ENCODE data around the gene ASIC3.
A peak's percentile ranks its signal among the peaks of the same experiment; 100 is the strongest.
"Not testable (repeated sequence)": the region's sequence is repeated elsewhere in the genome, so short reads cannot be mapped to it uniquely, and the experiment has no call there.

Gene ASIC3

GRCh38 chr7:151013733-151014497 lies 34.4 kb upstream of the ASIC3 start:
- peak; percentile 59 for DNase-seq (ENCODE audit: low read depth)

GRCh38 chr7:151014950-151015349 lies 33.4 kb upstream of the ASIC3 start:
- peak; percentile 36 for DNase-seq (ENCODE audit: low read depth)

- no peak for DNase-seq (ENCODE audit: low read depth)
Observed at GRCh38 chr7:151015967-151016366, 32.4 kb upstream of the ASIC3 start.

- no peak for DNase-seq (ENCODE audit: low read depth)
Observed at GRCh38 chr7:151016505-151016904, 31.8 kb upstream of the ASIC3 start.

- no peak for DNase-seq (ENCODE audit: low read depth)
Observed at GRCh38 chr7:151016942-151017341, 31.4 kb upstream of the ASIC3 start.

GRCh38 chr7:151017370-151017952 lies 30.9 kb upstream of the ASIC3 start:
- no peak for DNase-seq (ENCODE audit: low read depth)

- DNase-seq (ENCODE audit: low read depth), result peak; percentile 57
Observed at GRCh38 chr7:151017953-151018420, 30.3 kb upstream of the ASIC3 start.

GRCh38 chr7:151018421-151019129 lies 29.8 kb upstream of the ASIC3 start:
- no peak for DNase-seq (ENCODE audit: low read depth)

- no peak for DNase-seq (ENCODE audit: low read depth)
Observed at GRCh38 chr7:151019130-151019447, 29.2 kb upstream of the ASIC3 start.

GRCh38 chr7:151020231-151020630 lies 28.1 kb upstream of the ASIC3 start:
- DNase-seq (ENCODE audit: low read depth), result no peak

- DNase-seq (ENCODE audit: low read depth), result no peak
Observed at GRCh38 chr7:151023232-151023631, 25.1 kb upstream of the ASIC3 start.

- no peak for DNase-seq (ENCODE audit: low read depth)
Observed at GRCh38 chr7:151024435-151025056, 23.8 kb upstream of the ASIC3 start, which contains the start of gene ATG9B. ATG9B (minus strand) TSS chr7:151024494; CDS start chr7:151024423, 71 bp downstream.

- peak; percentile 54 for DNase-seq (ENCODE audit: low read depth)
Observed at GRCh38 chr7:151025924-151026671, 22.2 kb upstream of the ASIC3 start.

GRCh38 chr7:151026771-151027727 lies 21.3 kb upstream of the ASIC3 start:
- DNase-seq (ENCODE audit: low read depth), result not testable (repeated sequence)

- not testable (repeated sequence) for DNase-seq (ENCODE audit: low read depth)
Observed at GRCh38 chr7:151027728-151028130, 20.6 kb upstream of the ASIC3 start.

- peak; percentile 98 for DNase-seq (ENCODE audit: low read depth)
Observed at GRCh38 chr7:151028131-151028947, 20.0 kb upstream of the ASIC3 start, which contains the start of gene ABCB8. ABCB8 (plus strand) TSS chr7:151028450; CDS start chr7:151028516, 66 bp downstream.

- DNase-seq (ENCODE audit: low read depth), result no peak
Observed at GRCh38 chr7:151028948-151029501, 19.3 kb upstream of the ASIC3 start.

GRCh38 chr7:151031011-151031410 lies 17.3 kb upstream of the ASIC3 start:
- no peak for DNase-seq (ENCODE audit: low read depth)

Measured in ELR (cell line).